Right atrium auricular region (tissue), 2 donors: ENCODE data around the gene PDZD2. TPM values are rescaled to one million over a fixed set of nuclear protein-coding genes. Genes with fewer than 3 reads are reported as not detected.

Experiments
- DNase-seq: peaks from one replicate; pipeline ENCODE4 v3.0.0-alpha.2; 2019; ENCODE audit warnings: low spot score
- H3K27ac ChIP-seq, 2 donors: fragments of 200-600 bp; sonication (generic); 1 replicate in 1 of 2; 2 replicates in 1 of 2; pipeline ENCODE4 v1.5.1; 2016 to 2019
- H3K27me3 ChIP-seq, 2 donors: fragments of 200-600 bp; sonication (generic); one replicate each; pipeline versions ENCODE4 v1.5.1 to v1.6.0; 2017 to 2019
- H3K36me3 ChIP-seq: fragments of 200-600 bp; sonication (generic); one replicate; pipeline ENCODE4 v1.5.1; 2016
- H3K4me1 ChIP-seq, 2 donors: fragments of 200-600 bp; sonication (generic); one replicate each; pipeline versions ENCODE4 v1.5.1 to v1.6.0; 2017 to 2019
- H3K4me3 ChIP-seq, 2 donors: fragments of 200-600 bp; sonication (generic); 1 replicate in 1 of 2; 2 replicates in 1 of 2; pipeline ENCODE4 v1.5.1; 2017 to 2019; ENCODE audit warnings: mild to moderate bottlenecking in 1 of 2, moderate library complexity in 1 of 2
- H3K9me3 ChIP-seq, 2 donors: fragments of 200-600 bp; sonication (generic); one replicate each; pipeline ENCODE4 v1.5.1; 2019
- total RNA-seq, 2 donors: library from RNA; depleted of rRNA; stranded (reverse); fragments of >200 nt; gene quantifications; one replicate each; pipeline ENCODE4 v1.1.0, GENCODE V29; 2016
- TF ChIP-seq, protein P1 (sequence below), 2 donors: fragments of 200-600 bp; sonication (generic); IDR thresholded peaks; one replicate each; pipeline ENCODE4 v1.5.1; 2019; ENCODE audit warnings: antibody characterized with exemption in 2 of 2

Gene PDZD2
- total RNA-seq, 2 donors from 2014 or later: 79.5 to 86.4 TPM

DNA sequence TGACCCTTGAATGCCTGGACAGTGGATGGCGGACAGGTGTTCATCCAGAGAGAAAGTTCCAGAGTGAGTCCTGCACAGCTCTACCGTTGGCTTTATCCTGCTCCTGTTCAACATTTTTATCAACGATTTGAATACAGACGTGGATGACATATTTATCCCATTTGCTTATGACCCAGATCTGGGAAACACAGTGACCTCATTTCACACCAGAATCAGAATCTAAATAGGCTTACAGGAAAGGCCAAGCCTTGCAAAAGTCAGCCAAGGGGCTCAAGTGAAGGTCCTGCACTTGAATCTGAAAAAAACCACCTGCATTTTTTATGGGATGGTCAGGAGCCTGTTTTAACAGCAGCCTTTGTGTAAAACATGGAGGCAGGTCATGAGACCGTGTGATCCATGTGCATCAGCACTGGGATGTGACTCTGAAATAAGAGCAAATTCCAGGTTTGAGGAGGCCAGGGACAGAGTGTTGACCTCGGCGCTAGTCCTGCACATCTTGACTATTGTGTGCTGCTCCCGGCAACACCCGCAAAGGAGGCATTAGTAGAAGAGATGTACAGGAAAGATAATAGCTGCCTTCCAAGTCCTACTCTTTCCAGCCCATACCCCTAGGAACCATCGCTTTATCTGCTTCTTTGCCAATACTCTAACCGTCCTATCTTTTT is 18.5 kb downstream of the PDZD2 start:
- H3K4me3 ChIP-seq: no peak overlapping the region
- TF ChIP-seq, protein P1, sequence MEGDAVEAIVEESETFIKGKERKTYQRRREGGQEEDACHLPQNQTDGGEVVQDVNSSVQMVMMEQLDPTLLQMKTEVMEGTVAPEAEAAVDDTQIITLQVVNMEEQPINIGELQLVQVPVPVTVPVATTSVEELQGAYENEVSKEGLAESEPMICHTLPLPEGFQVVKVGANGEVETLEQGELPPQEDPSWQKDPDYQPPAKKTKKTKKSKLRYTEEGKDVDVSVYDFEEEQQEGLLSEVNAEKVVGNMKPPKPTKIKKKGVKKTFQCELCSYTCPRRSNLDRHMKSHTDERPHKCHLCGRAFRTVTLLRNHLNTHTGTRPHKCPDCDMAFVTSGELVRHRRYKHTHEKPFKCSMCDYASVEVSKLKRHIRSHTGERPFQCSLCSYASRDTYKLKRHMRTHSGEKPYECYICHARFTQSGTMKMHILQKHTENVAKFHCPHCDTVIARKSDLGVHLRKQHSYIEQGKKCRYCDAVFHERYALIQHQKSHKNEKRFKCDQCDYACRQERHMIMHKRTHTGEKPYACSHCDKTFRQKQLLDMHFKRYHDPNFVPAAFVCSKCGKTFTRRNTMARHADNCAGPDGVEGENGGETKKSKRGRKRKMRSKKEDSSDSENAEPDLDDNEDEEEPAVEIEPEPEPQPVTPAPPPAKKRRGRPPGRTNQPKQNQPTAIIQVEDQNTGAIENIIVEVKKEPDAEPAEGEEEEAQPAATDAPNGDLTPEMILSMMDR (IDR thresholded peaks at IDR 0.05): no peak
- H3K27me3 ChIP-seq: no peaks in the 10 kb centered on the region
- no peak overlapping the region for H3K27ac ChIP-seq
- no peak for DNase-seq
- H3K36me3 ChIP-seq: no peaks in the 10 kb centered on the region
- H3K4me1 ChIP-seq: peaks cover 0 to 26% of the 10 kb centered on the region in 2 donors
- no peaks in the 10 kb centered on the region for H3K9me3 ChIP-seq

DNA sequence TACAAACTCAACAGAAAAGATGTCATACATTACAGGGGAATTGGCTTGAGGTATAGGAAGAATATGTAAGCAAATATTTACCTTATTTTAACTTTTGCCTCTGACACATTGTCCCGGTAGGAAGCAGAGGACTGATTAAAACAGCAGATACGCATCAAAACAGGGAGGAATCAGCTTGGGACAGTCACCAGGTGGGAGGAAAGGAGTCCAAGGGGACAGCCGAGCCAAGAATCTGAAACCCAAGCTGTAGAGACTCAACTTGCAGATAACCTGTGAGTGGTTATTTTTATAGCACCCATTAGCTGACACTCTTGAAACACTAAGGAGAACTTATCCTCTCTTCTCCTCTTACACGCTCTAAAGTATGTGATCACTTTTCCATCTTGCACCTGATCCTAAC is 22.3 kb downstream of the PDZD2 start:
- H3K4me1 ChIP-seq: peaks cover 0 to 34% of the 10 kb centered on the region in 2 donors
- no peak overlapping the region for H3K27ac ChIP-seq
- H3K36me3 ChIP-seq: no peaks in the 10 kb centered on the region
- H3K27me3 ChIP-seq: no peaks in the 10 kb centered on the region
- H3K9me3 ChIP-seq: no peaks in the 10 kb centered on the region
- TF ChIP-seq, protein P1 (IDR thresholded peaks at IDR 0.05): no peak
- H3K4me3 ChIP-seq: no peak overlapping the region
- no peak for DNase-seq

DNA sequence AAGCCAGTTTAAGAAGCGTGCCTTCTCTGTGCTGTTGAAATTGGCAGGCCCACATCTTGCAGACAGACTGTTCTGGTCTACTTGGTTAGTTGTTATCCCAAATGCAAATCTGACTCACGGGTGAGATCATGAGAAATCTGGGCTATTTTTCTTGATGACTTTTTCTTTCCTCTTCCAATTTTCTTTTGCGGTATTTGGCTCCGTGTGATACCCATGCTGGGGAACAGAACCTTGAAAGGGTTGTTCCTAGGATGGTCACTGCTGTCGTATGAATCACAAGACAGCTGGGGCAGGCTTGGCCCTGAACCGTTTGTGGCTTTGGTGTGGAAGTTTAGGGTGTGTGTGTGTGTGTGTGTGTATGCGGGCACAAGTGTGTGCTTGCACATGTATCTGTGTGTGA is 24.6 kb downstream of the PDZD2 start:
- Histone ChIP-seq H3K4me3 (no peak overlapping the region), H3K4me1 (peaks cover 0 to 14% of the 10 kb centered on the region in 2 donors), H3K36me3 (no peaks in the 10 kb centered on the region), H3K27me3 (no peaks in the 10 kb centered on the region), H3K27ac (no peak overlapping the region), H3K9me3 (no peaks in the 10 kb centered on the region)
- TF ChIP-seq, protein P1 (IDR thresholded peaks at IDR 0.05): no peak
- DNase-seq: no peak

DNA sequence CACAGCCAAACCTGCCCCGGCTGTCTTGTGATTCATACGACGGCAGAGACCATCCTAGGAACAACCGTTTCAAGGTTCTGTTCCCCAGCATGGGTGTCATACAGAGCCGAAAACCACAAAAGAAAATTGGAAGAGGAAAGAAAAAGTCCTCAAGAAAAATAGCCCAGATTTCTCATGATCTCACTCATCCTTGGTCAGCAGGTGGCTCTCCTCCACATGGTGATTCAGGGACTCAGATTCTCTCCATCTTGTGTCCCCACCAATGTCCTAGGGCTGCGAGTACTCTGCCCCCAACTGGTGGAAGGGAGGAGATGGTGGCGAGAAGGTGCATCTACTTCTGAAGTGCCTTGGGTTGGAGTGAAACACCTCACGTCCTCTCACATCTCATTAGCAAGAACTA is 25.6 kb downstream of the PDZD2 start:
- Histone ChIP-seq H3K36me3 (no peaks in the 10 kb centered on the region), H3K27ac (no peak overlapping the region), H3K4me1 (peaks cover 0 to 14% of the 10 kb centered on the region in 2 donors)

DNA sequence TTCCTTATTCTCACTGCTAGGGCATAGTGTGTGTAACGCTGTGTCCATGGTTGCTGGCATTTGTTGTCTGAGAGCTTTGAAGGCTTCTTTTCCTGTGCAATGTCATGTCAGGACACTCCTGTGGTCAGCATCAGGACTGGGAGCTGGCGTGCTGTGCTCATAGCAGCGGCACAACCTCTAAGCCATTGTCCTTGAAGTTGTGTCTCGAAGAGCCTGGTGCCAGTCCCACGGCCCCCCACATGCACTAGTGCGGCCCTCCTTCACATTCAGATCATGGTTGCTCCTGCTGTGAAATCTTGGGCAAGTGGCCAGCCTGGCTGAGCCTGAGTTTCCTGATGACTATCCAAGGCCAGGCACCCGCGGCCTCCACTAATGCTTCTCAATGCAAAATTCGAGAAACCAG is 32.4 kb downstream of the PDZD2 start:
- Histone ChIP-seq H3K9me3 (no peaks in the 10 kb centered on the region), H3K4me3 (no peak overlapping the region), H3K36me3 (no peaks in the 10 kb centered on the region), H3K4me1 (peaks cover 0 to 41% of the 10 kb centered on the region in 2 donors), H3K27ac (peak overlapping the region; percentile 66 to 77), H3K27me3 (no peaks in the 10 kb centered on the region)
- TF ChIP-seq, protein P1 (IDR thresholded peaks at IDR 0.05): no peak
- no peak for DNase-seq

More for the DNA sequence above, 25.6 kb downstream of the PDZD2 start:
- TF ChIP-seq, protein P1 (IDR thresholded peaks at IDR 0.05): no peak
- H3K4me3 ChIP-seq: no peak overlapping the region
- H3K27me3 ChIP-seq: no peaks in the 10 kb centered on the region
- no peak for DNase-seq
- no peaks in the 10 kb centered on the region for H3K9me3 ChIP-seq
